GM21390 (cell line): ENCODE results near the gene FBXO27.
"Not testable (repeated sequence)": the region's sequence is repeated elsewhere in the genome, so short reads cannot be mapped to it uniquely, and the experiment has no call there.

Experiments
- ATAC-seq: cut with Tn5 transposase; IDR thresholded peaks from one replicate; pipeline ENCODE4 v1.9.1; 2021; ENCODE audit not compliant: unreplicated experiment

The FBXO27 gene, protein sequence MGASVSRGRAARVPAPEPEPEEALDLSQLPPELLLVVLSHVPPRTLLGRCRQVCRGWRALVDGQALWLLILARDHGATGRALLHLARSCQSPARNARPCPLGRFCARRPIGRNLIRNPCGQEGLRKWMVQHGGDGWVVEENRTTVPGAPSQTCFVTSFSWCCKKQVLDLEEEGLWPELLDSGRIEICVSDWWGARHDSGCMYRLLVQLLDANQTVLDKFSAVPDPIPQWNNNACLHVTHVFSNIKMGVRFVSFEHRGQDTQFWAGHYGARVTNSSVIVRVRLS

DNA sequence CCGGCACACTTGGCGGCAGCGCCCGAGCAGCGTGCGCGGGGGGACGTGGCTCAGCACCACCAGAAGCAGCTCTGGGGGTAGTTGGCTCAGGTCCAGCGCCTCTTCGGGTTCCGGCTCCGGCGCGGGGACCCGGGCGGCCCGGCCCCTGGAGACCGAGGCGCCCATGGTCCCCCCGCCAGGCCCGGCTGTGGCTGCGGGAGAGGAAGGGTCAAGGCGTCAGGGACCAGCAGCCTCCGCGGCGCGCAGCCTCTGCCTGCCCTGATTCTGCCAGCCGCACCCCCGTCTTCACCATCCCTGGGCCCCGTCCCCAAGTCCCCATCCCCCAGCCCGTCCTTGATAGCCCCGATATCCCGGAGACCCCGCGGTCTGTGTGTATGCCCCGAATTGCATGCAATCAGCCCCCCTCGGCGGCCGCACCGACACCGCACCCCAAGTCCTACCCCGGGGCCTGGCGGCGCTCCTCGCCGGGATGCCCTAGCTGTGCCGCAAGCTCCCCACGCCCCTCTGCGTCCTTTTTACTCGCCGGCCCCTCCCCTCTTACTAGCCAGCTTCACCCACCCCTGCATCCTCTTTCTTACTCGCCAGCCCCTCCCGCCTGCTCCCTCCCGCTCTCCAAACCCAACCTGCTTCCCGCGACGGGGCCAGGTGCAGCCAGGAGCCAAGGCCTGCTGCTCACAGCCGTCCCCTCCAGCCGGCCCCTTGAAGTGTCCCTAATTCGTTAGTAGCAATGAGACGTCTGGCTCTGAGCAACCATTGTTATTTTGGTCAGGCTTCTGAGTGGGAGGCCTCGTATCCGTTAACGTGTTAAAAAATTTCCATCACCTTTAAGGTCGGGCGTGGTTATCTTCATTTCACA is at the start of gene FBXO27:
FBXO27 (minus strand) TSS at position 487 of the 856 bp plus-strand sequence; CDS start at position 165, 322 bp downstream.
- ATAC-seq: no peak

DNA sequence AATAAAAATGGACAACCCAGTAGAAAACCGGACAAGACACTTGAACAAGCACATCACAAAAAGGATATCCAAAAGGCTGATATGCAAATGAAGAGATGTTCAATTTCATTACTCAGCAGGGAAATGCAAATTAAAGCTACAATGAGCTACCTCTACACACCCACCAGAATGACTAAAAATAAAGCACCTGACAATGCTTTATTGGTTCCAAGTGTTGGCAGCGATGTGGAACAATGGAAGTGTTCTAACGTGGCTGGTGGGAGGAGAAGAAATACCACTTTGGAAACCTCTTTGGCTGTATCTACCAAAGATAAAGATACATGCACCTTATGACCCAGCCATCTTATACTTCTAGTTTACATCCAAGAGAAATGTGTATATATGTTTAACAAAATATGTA is 48.1 kb upstream of the FBXO27 start:
- ATAC-seq: no peak

- ATAC-seq: no peak
These were observed 46.3 kb upstream of the FBXO27 start for GRCh38 chr19:39078436-39079200.

DNA sequence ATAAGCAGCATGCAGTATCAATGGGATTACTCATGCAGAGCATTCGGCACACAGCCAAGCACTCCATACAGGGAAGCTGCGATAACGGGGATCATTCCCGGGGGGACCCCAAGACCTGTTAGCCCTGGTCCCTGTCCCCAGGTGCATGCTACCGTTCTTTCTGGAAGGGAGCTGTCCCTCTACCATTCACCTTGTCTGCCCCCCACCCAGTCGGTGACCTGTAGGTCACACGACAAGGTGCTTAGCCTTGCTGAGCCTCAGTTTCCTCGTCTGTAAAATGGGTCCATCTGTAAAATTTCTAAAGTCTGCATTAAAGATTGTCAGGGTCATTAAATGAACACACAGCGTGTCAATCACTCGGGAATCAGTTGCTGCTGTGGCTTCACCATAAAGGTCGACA is 45.0 kb upstream of the FBXO27 start:
- ATAC-seq: no peak

- ATAC-seq: no peak
These were observed 42.6 kb upstream of the FBXO27 start for GRCh38 chr19:39074942-39075341.

DNA sequence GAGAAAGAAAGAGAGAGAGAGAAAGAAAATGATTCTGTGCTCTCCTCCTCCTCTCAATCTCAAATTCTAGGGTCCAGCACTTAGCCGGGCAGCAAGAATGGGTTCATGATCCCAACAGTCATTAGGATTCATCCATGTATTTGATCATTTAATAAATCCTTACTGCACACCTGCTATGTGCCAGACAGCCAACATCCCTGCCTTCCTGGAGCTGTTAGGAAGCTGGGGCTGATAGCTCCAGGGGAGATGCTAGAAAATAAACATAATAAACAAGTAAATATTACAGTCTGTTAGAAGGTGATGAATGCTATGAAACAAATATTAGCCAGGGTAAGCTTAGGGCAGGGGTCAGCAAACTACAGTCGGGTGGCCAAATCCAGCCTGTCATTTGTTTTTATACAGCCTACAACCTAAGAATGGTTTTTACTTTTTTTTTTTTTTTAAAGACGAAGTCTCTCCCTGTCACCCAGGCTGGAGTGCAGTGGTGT is 41.9 kb upstream of the FBXO27 start:
- no peak for ATAC-seq

- ATAC-seq: no peak
These were observed 38.5 kb upstream of the FBXO27 start for GRCh38 chr19:39070888-39071287.

- ATAC-seq: not testable (repeated sequence)
These were observed 35.9 kb upstream of the FBXO27 start for GRCh38 chr19:39068259-39068658.

DNA sequence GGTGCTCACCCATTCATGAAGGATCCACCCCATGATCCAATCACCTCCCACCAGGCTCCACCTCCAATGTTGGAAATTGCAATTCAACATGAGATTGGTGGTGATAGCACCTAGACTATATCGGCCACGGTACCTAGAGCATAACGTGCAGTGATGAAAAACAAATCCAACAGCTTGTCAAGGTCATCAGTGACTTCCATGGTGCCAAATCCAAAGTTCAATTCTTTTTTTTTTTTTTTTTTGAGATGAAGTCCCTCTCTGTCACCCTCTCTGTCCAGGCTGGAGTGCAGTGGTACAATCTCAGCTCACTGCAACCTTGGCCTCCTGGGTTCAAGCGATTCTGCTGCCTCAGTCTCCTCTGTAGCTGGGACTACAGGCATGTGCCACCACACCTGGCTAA is 34.8 kb upstream of the FBXO27 start:
- no peak for ATAC-seq

DNA sequence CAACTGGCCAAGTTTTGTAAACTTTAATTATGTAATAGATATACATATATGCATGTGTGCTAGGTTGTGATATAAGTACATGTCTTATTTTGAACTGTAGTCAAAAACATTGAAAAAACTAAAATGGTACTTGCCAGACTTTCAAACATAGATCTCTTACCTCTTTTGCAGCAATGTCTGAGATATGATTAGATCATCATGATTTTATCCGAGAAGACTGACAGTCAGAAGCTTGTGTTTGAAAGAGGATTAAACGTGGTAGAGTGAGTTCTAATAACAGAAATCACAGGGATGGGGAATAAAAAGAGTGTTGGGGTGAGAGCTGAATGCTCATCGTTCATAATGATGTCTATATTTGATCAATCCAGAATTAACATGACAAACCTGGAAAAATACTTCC is 33.6 kb upstream of the FBXO27 start:
- ATAC-seq: no peak

DNA sequence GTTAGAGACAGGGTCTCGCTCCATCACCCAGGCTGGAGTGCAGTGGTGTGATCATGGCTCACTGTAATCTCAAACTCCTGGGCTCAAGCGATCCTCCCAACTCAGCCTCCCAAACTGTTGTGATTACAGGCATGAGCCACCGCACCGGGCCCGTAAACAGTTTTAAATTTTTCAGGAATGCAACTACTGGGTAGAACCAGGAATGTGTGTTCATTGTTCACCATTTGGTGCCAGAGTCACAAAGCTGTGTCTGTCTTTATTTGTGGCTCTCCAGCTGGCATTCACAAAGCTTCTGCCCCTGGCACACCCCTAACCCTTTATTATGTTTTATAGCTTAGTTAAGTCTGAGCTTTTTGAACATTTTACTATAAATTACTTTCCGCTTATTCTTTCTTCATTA is 32.1 kb upstream of the FBXO27 start:
- ATAC-seq: no peak

GRCh38 chr19:39060171-39060570 is 27.8 kb upstream of the FBXO27 start:
- ATAC-seq: no peak

- ATAC-seq: no peak
These were observed 27.0 kb upstream of the FBXO27 start for GRCh38 chr19:39059302-39059701.

DNA sequence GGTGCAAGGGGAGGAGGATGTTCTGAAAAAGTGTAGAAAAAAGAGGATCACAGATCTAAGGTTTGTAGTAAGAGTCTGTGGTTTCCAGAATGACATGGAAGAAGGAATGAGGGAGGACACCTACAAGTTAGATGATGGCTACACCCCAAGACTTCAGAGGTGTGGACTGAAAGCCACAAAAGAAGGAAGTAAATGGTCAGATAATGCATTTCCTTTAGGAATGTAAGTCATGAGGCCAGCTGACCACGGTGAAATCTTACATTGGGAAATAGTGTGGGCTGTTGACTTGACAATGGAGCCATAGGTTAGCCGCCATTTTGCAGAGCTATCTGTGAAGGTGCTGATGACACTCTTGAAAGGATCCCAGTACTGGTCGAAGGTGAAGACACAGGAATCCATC is 25.3 kb upstream of the FBXO27 start:
- ATAC-seq: no peak

- no peak for ATAC-seq
These were observed 21.7 kb upstream of the FBXO27 start for GRCh38 chr19:39054091-39054470.

DNA sequence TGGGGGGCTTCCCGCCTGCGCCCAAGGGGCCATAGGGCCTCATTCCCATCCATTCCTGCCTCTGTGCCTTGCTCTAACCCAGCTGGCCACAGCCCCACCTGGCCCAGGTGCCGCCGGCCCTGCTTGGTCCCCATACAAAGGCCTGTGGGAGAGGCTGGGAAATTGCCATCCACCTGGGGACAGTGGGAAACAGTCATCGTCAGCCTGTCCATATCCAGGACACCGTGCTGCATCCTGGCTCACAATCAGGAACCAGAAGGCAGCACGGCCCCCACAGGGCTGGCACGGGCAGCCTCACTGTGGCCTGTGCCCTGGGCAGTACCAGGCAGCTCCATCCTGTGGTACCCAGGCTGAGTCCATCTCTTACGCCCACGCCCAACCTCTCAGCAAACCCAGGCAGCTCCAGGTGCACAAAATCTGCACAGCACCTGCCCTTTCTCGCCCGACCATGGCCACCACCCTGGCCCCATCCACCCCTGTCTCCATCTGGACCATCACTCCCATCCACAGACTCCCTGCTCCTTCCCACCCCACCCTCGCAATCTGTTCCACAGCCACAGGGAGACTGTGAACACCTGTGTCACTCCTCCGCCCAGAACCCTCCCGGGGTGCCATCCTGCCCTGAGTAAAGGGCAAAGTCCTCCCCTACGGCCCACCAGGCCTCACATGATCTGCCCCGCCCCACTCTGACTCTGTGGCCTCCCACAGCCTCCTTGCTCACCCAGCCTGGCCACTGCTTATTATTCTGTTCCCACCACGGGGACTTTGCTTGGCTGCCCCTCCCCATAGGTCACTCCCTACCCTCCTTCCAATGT is 21.1 kb upstream of the FBXO27 start:
- ATAC-seq: no peak

- no peak for ATAC-seq
These were observed 20.5 kb upstream of the FBXO27 start for GRCh38 chr19:39052846-39053245.

DNA sequence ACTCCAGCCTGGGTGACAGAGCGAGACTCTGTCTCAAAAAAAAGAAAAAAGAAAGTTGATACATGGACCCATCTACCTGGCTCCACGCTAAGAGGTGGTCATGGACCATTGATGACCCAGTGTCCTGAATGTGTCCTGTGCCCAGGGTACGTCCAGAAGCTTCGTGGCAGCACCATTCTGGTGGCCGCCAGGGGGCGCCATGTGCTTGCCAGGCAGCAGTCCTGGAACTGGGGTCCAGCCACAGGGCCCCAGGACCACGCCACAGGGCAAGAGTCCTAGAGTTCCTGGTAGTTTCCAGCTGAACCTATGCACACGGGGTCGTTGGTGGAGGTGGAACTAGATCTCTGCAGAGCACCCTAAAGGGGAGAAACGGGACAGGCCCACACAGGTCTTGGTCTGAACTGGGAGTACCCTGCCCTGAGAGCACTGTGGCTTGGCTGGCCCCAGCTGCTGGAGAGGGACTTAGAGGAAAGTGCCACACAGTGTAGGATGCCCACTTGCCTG is 19.9 kb upstream of the FBXO27 start:
- ATAC-seq: no peak

- ATAC-seq: no peak
These were observed 14.7 kb upstream of the FBXO27 start for GRCh38 chr19:39047073-39047472.

DNA sequence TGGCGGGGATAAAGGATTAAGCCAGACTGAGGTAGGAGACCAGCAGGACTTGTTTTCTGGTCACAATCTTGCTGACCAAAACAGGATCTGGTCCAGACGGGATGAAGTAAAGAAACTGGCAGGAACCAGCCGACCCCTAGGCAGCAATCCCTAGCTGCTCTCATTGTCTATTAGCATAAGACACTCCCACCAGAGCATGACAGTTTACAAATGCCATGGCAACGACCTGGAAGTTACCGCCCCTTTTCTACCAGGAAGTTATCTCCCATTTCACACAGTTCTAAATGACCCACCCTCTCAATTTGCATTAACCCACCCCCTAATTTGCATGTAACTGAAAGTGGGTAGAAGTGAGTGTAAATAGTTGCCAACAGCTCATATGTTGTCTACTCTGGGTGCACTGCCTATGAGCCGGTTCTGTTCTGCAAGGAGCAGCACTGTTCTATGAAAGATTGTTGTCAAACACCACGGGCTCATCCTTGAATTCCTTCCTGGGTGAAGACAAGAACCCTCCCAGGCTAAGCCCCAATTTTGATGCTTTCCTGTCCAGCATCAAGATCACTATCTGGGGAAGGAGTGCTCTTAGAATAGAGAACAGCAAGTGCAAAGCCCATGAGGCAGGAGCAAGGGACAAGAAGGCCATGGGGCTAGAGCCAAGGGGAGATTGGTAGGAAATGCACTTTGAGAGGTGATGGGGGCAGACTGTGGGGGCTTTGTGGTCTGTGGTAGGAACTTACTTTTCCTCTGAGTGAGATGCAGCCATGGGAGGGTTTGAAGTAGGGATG is 13.9 kb upstream of the FBXO27 start:
- no peak for ATAC-seq
